ENCODE data around the gene ELFN2. TPM values are rescaled to one million over a fixed set of nuclear protein-coding genes. Genes with fewer than 3 reads are reported as not detected.

Gene ELFN2
- total and polyA plus RNA-seq, 5 donors from 2014 or later = 0.44 TPM; not detected in 4

DNA sequence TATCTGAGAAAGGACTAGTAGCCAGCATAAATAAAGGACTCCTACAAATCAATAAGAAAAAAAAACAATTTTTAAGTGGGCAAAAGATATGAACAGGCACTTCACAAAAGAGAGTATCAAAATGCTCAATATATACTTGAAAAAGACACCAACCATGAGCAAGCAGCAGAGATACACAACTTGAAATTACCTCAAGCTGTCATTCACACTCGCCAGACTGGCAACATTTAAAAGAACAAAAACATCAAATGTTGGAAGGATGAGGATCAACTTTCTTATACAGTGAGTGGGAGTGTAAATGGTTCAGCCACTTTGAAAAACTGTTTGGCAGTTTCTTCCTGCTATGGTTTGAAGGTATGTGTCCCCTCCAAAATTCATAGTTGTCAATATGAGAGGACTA is 23.9 kb upstream of the ELFN2 start:
- H3K27ac ChIP-seq (ENCODE audit: insufficient read depth, low read length, poor library complexity, severe bottlenecking) = no peak overlapping the region
- ATAC-seq (ENCODE audit: low read depth in 2 of 2) (no peak), DNase-seq (no peak)
- Mint-ChIP-seq H3K4me1 (peaks cover 0 to 6% (median 1%) of the 10 kb centered on the region in 4 donors), H3K27me3 (no peaks in the 10 kb centered on the region), H3K36me3 (peaks cover 12% of the 10 kb centered on the region), H3K9me3 (no peaks in the 10 kb centered on the region), H3K4me3 (no peak overlapping the region), H3K27ac (no peak overlapping the region)
- no peaks in the 10 kb centered on the region for H3K4me1 ChIP-seq (ENCODE audit: control insufficient read depth, insufficient read depth, low read length, poor library complexity, severe bottlenecking)
- H3K36me3 ChIP-seq (ENCODE audit: control insufficient read depth, insufficient read depth, low read length) = no peaks in the 10 kb centered on the region
- H3K4me3 ChIP-seq (ENCODE audit: low read depth, low read length) = no peak overlapping the region
- H3K27me3 ChIP-seq (ENCODE audit: control insufficient read depth, insufficient read depth, low read length) = no peaks in the 10 kb centered on the region
- no peaks in the 10 kb centered on the region for H3K9me3 ChIP-seq (ENCODE audit: control insufficient read depth in 2 of 2, low read length in 2 of 2)

DNA sequence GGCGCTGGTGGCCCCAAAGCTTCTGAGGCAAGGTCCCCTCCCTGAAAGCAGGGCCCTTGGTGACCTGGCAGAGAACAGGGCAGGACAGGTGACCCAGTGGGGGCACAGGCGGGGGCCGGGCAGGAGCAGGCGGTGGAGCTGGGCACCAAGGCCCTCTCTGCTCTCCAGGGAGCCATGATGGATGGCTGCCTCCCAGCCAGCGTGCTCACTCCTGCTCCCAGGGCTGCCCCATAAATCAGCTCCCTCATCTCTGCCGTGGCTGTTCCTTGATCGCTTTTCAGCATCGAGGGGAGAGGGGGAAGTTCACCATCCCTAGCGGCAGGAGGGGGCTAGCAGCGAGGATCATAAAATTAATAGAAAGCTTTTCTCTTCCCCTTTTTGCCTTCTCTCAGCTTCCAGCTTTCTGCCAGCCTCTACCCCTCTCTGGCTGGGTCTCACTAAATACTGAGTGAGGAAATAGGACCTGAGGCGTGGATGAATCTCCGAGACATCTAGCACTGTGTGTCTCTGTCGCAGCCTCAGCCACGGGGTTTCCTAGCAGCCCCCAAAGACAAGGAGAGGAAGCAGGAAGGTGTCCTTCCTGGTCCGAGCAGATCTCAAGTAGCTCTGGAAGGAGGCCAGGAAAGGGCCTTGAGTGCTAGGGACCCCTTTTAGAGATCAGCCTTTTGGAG is 22.2 kb upstream of the ELFN2 start:
- Histone ChIP-seq H3K4me1 (ENCODE audit: control insufficient read depth, insufficient read depth, low read length, poor library complexity, severe bottlenecking) (no peaks in the 10 kb centered on the region), H3K27ac (ENCODE audit: insufficient read depth, low read length, poor library complexity, severe bottlenecking) (no peak overlapping the region), H3K9me3 (ENCODE audit: control insufficient read depth in 2 of 2, low read length in 2 of 2) (no peaks in the 10 kb centered on the region), H3K4me3 (ENCODE audit: low read depth, low read length) (no peak overlapping the region), H3K36me3 (ENCODE audit: control insufficient read depth, insufficient read depth, low read length) (no peaks in the 10 kb centered on the region), H3K27me3 (ENCODE audit: control insufficient read depth, insufficient read depth, low read length) (no peaks in the 10 kb centered on the region)
- H3K9me3 Mint-ChIP-seq = no peaks in the 10 kb centered on the region
- ATAC-seq (ENCODE audit: low read depth in 2 of 2) = no peak
- H3K4me3 Mint-ChIP-seq = no peak overlapping the region
- DNase-seq = no peak
- H3K4me1 Mint-ChIP-seq = peaks cover 0 to 6% (median 1%) of the 10 kb centered on the region in 4 donors
- H3K36me3 Mint-ChIP-seq = peaks cover 7% of the 10 kb centered on the region
- H3K27ac Mint-ChIP-seq = no peak overlapping the region
- no peaks in the 10 kb centered on the region for H3K27me3 Mint-ChIP-seq

DNA sequence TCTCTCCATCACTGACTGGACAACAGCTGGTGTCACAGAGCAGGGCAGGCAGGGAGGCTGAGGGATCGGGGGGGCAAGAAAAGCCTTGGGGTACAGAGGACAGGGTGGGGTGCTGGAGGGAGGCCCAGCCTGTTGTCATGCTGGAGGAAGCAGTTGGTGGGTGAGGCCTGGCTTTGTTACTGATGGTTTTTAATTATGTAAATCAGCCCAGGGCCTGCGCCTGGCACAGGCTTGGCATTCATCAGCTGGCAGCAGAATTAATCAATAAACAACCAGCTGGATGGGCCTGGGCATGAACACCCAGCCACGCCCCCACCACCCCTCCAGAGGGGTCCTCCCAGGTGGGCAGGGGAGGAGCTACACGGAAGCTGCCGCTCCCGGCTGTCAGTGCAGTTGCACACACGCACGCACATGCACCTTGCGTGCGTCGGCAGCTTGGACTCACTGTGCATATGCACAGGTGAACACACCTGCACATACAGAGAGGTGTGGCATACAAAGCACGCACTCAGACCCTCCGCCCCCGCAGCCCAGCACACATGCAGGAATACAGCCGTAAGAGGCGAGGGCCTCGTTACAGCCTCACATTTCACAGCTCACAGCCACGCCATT is 21.3 kb upstream of the ELFN2 start:
- H3K36me3 Mint-ChIP-seq = peaks cover 7% of the 10 kb centered on the region
- Histone ChIP-seq H3K27me3 (ENCODE audit: control insufficient read depth, insufficient read depth, low read length) (no peaks in the 10 kb centered on the region), H3K9me3 (ENCODE audit: control insufficient read depth in 2 of 2, low read length in 2 of 2) (no peaks in the 10 kb centered on the region), H3K27ac (ENCODE audit: insufficient read depth, low read length, poor library complexity, severe bottlenecking) (no peak overlapping the region), H3K36me3 (ENCODE audit: control insufficient read depth, insufficient read depth, low read length) (no peaks in the 10 kb centered on the region), H3K4me3 (ENCODE audit: low read depth, low read length) (no peak overlapping the region), H3K4me1 (ENCODE audit: control insufficient read depth, insufficient read depth, low read length, poor library complexity, severe bottlenecking) (no peaks in the 10 kb centered on the region)
- peaks cover 0 to 6% (median 1%) of the 10 kb centered on the region in 4 donors for H3K4me1 Mint-ChIP-seq
- H3K27ac Mint-ChIP-seq = no peak overlapping the region
- ATAC-seq (ENCODE audit: low read depth in 2 of 2) (no peak), DNase-seq (no peak)
- H3K9me3 Mint-ChIP-seq = no peaks in the 10 kb centered on the region
- no peaks in the 10 kb centered on the region for H3K27me3 Mint-ChIP-seq
- H3K4me3 Mint-ChIP-seq = no peak overlapping the region

DNA sequence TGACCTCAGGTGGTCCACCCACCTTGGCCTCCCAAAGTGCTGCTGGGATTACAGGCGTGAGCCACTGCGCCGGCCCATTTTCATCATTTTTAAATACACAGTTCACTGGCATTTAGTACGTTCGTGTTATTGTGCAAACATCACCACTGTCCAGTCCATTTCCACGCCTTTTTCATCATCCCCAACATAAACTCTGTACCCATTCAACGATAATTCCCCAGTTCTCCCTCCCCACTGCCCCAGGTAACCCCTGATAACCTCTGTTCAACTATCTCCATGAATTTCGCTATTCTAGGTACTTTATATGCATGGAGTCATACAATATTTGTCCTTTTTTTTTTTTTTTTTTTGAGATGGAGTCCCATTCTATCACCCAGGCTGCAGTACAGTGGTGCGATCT is 18.2 kb upstream of the ELFN2 start:
- H3K36me3 ChIP-seq (ENCODE audit: control insufficient read depth, insufficient read depth, low read length) = no peaks in the 10 kb centered on the region
- Mint-ChIP-seq H3K27ac (no peak overlapping the region), H3K9me3 (peaks cover 0 to 3% (median 0%) of the 10 kb centered on the region in 7 donors), H3K4me1 (peaks cover 0 to 8% (median 5%) of the 10 kb centered on the region in 4 donors), H3K27me3 (no peaks in the 10 kb centered on the region), H3K36me3 (peaks cover 13% of the 10 kb centered on the region), H3K4me3 (no peak overlapping the region)
- H3K27me3 ChIP-seq (ENCODE audit: control insufficient read depth, insufficient read depth, low read length) = peaks cover 2% of the 10 kb centered on the region
- DNase-seq (no peak), ATAC-seq (ENCODE audit: low read depth in 2 of 2) (no peak)
- H3K4me3 ChIP-seq (ENCODE audit: low read depth, low read length) = no peak overlapping the region
- no peaks in the 10 kb centered on the region for H3K9me3 ChIP-seq (ENCODE audit: control insufficient read depth in 2 of 2, low read length in 2 of 2)
- no peaks in the 10 kb centered on the region for H3K4me1 ChIP-seq (ENCODE audit: control insufficient read depth, insufficient read depth, low read length, poor library complexity, severe bottlenecking)
- H3K27ac ChIP-seq (ENCODE audit: insufficient read depth, low read length, poor library complexity, severe bottlenecking) = no peak overlapping the region

DNA sequence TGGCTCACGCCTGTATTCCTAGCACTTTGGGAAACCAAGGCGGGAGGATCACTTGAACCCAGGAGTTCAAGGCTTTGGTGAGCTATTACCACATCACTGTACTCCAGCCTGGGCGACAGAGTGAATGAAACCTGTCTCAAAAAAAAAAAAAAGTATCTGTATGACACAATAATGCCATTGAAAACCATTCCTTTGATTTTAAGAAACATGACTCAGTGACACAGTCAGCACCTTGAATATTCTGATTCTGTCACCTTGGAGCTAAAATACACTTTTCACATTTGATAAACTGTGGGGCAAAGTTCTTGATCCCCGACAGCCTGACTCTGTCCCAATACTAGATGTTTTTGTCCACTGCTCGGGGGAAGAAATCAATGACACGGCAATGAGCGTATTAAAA is 16.7 kb upstream of the ELFN2 start:
- Histone ChIP-seq H3K27me3 (ENCODE audit: control insufficient read depth, insufficient read depth, low read length) (peaks cover 2% of the 10 kb centered on the region), H3K4me1 (ENCODE audit: control insufficient read depth, insufficient read depth, low read length, poor library complexity, severe bottlenecking) (no peaks in the 10 kb centered on the region), H3K9me3 (ENCODE audit: control insufficient read depth in 2 of 2, low read length in 2 of 2) (no peaks in the 10 kb centered on the region), H3K36me3 (ENCODE audit: control insufficient read depth, insufficient read depth, low read length) (no peaks in the 10 kb centered on the region), H3K4me3 (ENCODE audit: low read depth, low read length) (no peak overlapping the region), H3K27ac (ENCODE audit: insufficient read depth, low read length, poor library complexity, severe bottlenecking) (no peak overlapping the region)
- DNase-seq = no peak
- Mint-ChIP-seq H3K27ac (no peak overlapping the region), H3K9me3 (peaks cover 0 to 3% (median 0%) of the 10 kb centered on the region in 7 donors), H3K27me3 (peaks cover 5% of the 10 kb centered on the region), H3K4me3 (no peak overlapping the region), H3K36me3 (peaks cover 13% of the 10 kb centered on the region), H3K4me1 (peaks cover 0 to 8% (median 2%) of the 10 kb centered on the region in 4 donors)
- ATAC-seq (ENCODE audit: low read depth in 2 of 2) = no peak

DNA sequence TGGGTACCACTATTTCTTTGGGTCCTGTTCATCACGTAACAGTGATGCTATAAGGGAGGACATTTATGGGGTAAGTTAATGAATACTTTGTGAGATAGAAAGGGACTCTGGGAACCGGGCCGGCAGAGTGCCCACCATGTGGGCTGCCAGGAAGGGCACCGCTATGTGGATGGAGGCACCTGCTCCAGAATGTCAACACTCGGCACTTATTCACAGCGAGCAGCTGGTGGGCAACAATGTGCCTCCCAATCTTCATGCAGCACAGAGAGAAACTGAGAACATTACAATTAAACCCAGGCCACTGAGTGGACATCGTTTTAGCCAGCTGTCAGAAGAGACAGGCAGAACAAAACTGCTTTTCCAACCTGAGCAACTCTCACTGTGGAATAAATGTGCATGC is 15.8 kb upstream of the ELFN2 start:
- no peak overlapping the region for H3K27ac ChIP-seq (ENCODE audit: insufficient read depth, low read length, poor library complexity, severe bottlenecking)
- no peak overlapping the region for H3K4me3 Mint-ChIP-seq
- H3K27ac Mint-ChIP-seq = no peak overlapping the region

DNA sequence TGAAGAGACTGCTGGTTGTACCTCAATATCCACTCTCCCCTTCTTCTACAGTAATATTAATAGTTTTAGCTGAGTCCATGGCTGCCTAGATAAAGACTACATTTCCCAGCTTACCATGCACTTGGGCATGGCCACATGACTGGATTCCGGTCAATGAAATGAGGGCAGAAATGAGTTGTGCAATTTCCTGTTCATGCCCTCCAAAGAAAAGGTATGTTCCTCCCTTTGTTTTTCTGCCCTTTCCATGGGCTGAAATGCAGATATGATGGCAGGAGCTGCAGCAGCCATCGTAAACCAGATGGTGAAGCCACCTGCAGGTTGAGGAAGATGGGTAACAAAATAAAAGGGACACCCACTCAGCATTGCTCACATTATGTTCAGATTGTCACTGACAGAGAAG is 15.3 kb upstream of the ELFN2 start:
- ATAC-seq (ENCODE audit: low read depth in 2 of 2) (no peak), DNase-seq (peak in 1 of 3 donors; percentile 46)
- Mint-ChIP-seq H3K36me3 (peaks cover 18% of the 10 kb centered on the region), H3K27ac (peak overlapping the region in 1 of 3 donors; percentile 0), H3K27me3 (peaks cover 9% of the 10 kb centered on the region), H3K9me3 (peaks cover 0 to 3% (median 0%) of the 10 kb centered on the region in 7 donors), H3K4me3 (no peak overlapping the region), H3K4me1 (peaks cover 0 to 6% (median 2%) of the 10 kb centered on the region in 4 donors)
- Histone ChIP-seq H3K27ac (ENCODE audit: insufficient read depth, low read length, poor library complexity, severe bottlenecking) (no peak overlapping the region), H3K36me3 (ENCODE audit: control insufficient read depth, insufficient read depth, low read length) (no peaks in the 10 kb centered on the region), H3K27me3 (ENCODE audit: control insufficient read depth, insufficient read depth, low read length) (peaks cover 2% of the 10 kb centered on the region), H3K9me3 (ENCODE audit: control insufficient read depth in 2 of 2, low read length in 2 of 2) (no peaks in the 10 kb centered on the region), H3K4me3 (ENCODE audit: low read depth, low read length) (no peak overlapping the region), H3K4me1 (ENCODE audit: control insufficient read depth, insufficient read depth, low read length, poor library complexity, severe bottlenecking) (no peaks in the 10 kb centered on the region)

More for the DNA sequence above, 15.8 kb upstream of the ELFN2 start:
- peaks cover 2% of the 10 kb centered on the region for H3K27me3 ChIP-seq (ENCODE audit: control insufficient read depth, insufficient read depth, low read length)
- DNase-seq (no peak), ATAC-seq (ENCODE audit: low read depth in 2 of 2) (no peak)
- H3K9me3 ChIP-seq (ENCODE audit: control insufficient read depth in 2 of 2, low read length in 2 of 2) = no peaks in the 10 kb centered on the region
- no peak overlapping the region for H3K4me3 ChIP-seq (ENCODE audit: low read depth, low read length)
- peaks cover 17% of the 10 kb centered on the region for H3K36me3 Mint-ChIP-seq
- no peaks in the 10 kb centered on the region for H3K36me3 ChIP-seq (ENCODE audit: control insufficient read depth, insufficient read depth, low read length)
- peaks cover 0 to 3% (median 0%) of the 10 kb centered on the region in 7 donors for H3K9me3 Mint-ChIP-seq
- peaks cover 0 to 6% (median 2%) of the 10 kb centered on the region in 4 donors for H3K4me1 Mint-ChIP-seq
- H3K27me3 Mint-ChIP-seq = peaks cover 6% of the 10 kb centered on the region
- no peaks in the 10 kb centered on the region for H3K4me1 ChIP-seq (ENCODE audit: control insufficient read depth, insufficient read depth, low read length, poor library complexity, severe bottlenecking)

DNA sequence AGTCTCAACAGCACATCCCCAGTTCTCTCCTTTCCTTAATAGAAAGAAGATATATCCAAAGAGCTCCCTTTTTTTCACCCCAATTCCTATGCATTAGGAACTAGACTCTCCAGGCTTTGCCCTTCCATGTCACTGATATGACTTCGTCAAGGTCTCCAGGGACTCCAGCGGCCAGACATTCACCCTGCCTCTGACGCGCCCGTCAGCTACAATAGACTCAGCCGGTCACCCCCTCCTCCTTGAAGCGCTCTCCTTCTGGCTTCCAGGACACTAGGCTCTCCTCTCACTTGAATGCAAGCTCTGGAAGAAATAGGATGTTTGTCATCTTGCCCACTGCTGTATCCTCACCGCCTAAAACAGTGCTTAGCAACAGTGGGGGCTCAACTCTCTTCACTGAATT is 14.9 kb upstream of the ELFN2 start:
- peaks cover 18% of the 10 kb centered on the region for H3K36me3 Mint-ChIP-seq
- H3K36me3 ChIP-seq (ENCODE audit: control insufficient read depth, insufficient read depth, low read length) = no peaks in the 10 kb centered on the region
- peaks cover 0 to 6% (median 2%) of the 10 kb centered on the region in 4 donors for H3K4me1 Mint-ChIP-seq
- H3K27me3 ChIP-seq (ENCODE audit: control insufficient read depth, insufficient read depth, low read length) = peaks cover 2% of the 10 kb centered on the region
- H3K9me3 ChIP-seq (ENCODE audit: control insufficient read depth in 2 of 2, low read length in 2 of 2) = no peaks in the 10 kb centered on the region
- DNase-seq (no peak), ATAC-seq (ENCODE audit: low read depth in 2 of 2) (no peak)
- H3K4me1 ChIP-seq (ENCODE audit: control insufficient read depth, insufficient read depth, low read length, poor library complexity, severe bottlenecking) = no peaks in the 10 kb centered on the region
- no peak overlapping the region for H3K27ac Mint-ChIP-seq
- no peak overlapping the region for H3K27ac ChIP-seq (ENCODE audit: insufficient read depth, low read length, poor library complexity, severe bottlenecking)
- H3K4me3 Mint-ChIP-seq = no peak overlapping the region
- H3K9me3 Mint-ChIP-seq = peaks cover 0 to 3% (median 0%) of the 10 kb centered on the region in 7 donors
- peaks cover 9% of the 10 kb centered on the region for H3K27me3 Mint-ChIP-seq
- no peak overlapping the region for H3K4me3 ChIP-seq (ENCODE audit: low read depth, low read length)

Measured in CD4-positive, CD25-positive, alpha-beta regulatory T cell (primary cell).